HCT116 (cell line): ENCODE measurements around the gene ELANE. TPM values are rescaled to one million over a fixed set of nuclear protein-coding genes. Genes with fewer than 3 reads are reported as not detected.

ENCODE experiments used
- ATAC-seq: fragments of 200-7000 bp; cut with Tn5 transposase; 2 replicates; pipeline ENCODE4 v1.9.1; 2020; ENCODE audit warnings: mild to moderate bottlenecking, moderate library complexity
- BruUV-seq: library from RNA; stranded (reverse); fragments of 400-500 nt; replicated peaks from 2 replicates; lab custom pipeline; 2021; lab: Mats Ljungman, UMichigan
- CTCF ChIA-PET: fragments of 300-600 bp; sonication (Branson Sonifier 250); formaldehyde crosslinking; loops from one replicate; lab custom pipeline; 2021; ENCODE audit warnings: antibody characterized with exemption; lab: Charles Lee
- POLR2A ChIA-PET: fragments of 300-600, 350-600 bp; sonication (Branson Sonifier 250); formaldehyde crosslinking; loops from one replicate; lab custom pipeline; 2021; ENCODE audit warnings: antibody characterized with exemption; lab: Charles Lee
- RAD21 ChIA-PET, 2 experiments: fragments of 300-600 bp; sonication (Branson Sonifier 250); formaldehyde crosslinking; loops; one replicate each; lab custom pipeline; 2023; ENCODE audit warnings: low total read pairs in 2 of 2; ENCODE audit not compliant: uncharacterized antibody in 2 of 2, unreplicated experiment in 2 of 2, low non-redundant PET in 1 of 2; lab: Charles Lee
- DNase-seq: peaks from one replicate; pipeline ENCODE4 v3.0.0-alpha.2; 2010; ENCODE audit warnings: low read depth, low spot score
- H2AFZ ChIP-seq: fragments of 200-600 bp; shearing (Covaris generic), sonication (generic); 2 replicates; pipeline ENCODE4 v1.6.1; 2017; ENCODE audit warnings: low read depth, mixed run types, mixed read lengths, antibody characterized with exemption, low read length; ENCODE audit not compliant: poor library complexity, severe bottlenecking
- H3K27ac ChIP-seq: 2 replicates; pipeline ENCODE4 v1.5.1; 2012; ENCODE audit warnings: low read depth, low read length
- H3K27me3 ChIP-seq: fragments of 200-600 bp; sonication (generic); 2 replicates; pipeline ENCODE4 v1.6.1; 2016; ENCODE audit warnings: mixed run types, low read length, mixed read lengths; ENCODE audit not compliant: insufficient read depth
- H3K36me3 ChIP-seq, 2 experiments: fragments of 200-500 bp in 1 of 2; fragments of 200-600 bp in 1 of 2; sonication (Bioruptor generic) in 1 of 2; sonication (generic) in 1 of 2; 2 replicates each; pipeline versions ENCODE4 v1.5.1 to v1.6.1; 2014 to 2016; ENCODE audit warnings: low read length in 2 of 2, inconsistent platforms in 1 of 2, mixed read lengths in 1 of 2, mixed run types in 1 of 2; ENCODE audit not compliant: insufficient read depth in 2 of 2, control insufficient read depth in 1 of 2
- H3K4me1 ChIP-seq, 2 experiments: fragments of 200-600 bp in 1 of 2; sonication (generic) in 1 of 2; 2 replicates each; pipeline versions ENCODE4 v1.5.1 to v1.6.1; 2012 to 2017; ENCODE audit warnings: low read length in 2 of 2, inconsistent platforms in 1 of 2, mild to moderate bottlenecking in 1 of 2, mixed read lengths in 1 of 2, mixed run types in 1 of 2, moderate library complexity in 1 of 2; ENCODE audit not compliant: insufficient read depth in 2 of 2, control insufficient read depth in 1 of 2
- H3K4me2 ChIP-seq: fragments of 200-600 bp; sonication (generic); 2 replicates; pipeline ENCODE4 v1.6.1; 2017; ENCODE audit warnings: mixed run types, low read length, mixed read lengths
- H3K4me3 ChIP-seq, 2 experiments: fragments of 200-600 bp in 1 of 2; sonication (generic) in 1 of 2; replicated peaks in 1 of 2; 2 replicates each; pipeline ENCODE4 v1.5.1; 2011 to 2016; ENCODE audit warnings: low read length in 2 of 2, control low read depth in 1 of 2, low read depth in 1 of 2, mild to moderate bottlenecking in 1 of 2, mixed read lengths in 1 of 2, mixed run types in 1 of 2
- H3K79me2 ChIP-seq: fragments of 200-600 bp; sonication (generic); 2 replicates; pipeline ENCODE4 v1.6.1; 2017; ENCODE audit warnings: mild to moderate bottlenecking, mixed run types, low read length, moderate library complexity, mixed read lengths; ENCODE audit not compliant: insufficient read depth
- H3K9ac ChIP-seq: fragments of 200-600 bp; sonication (generic); 2 replicates; pipeline ENCODE4 v1.6.1; 2016; ENCODE audit warnings: low read length, mixed read lengths
- H3K9me2 ChIP-seq: fragments of 200-600 bp; sonication (generic), shearing (Covaris generic); 2 replicates; pipeline ENCODE4 v1.6.1; 2017; ENCODE audit warnings: mixed run types, mild to moderate bottlenecking, moderate library complexity; ENCODE audit not compliant: insufficient read depth
- H3K9me3 ChIP-seq, 2 experiments: fragments of 200-500 bp in 1 of 2; fragments of 200-600 bp in 1 of 2; sonication (Bioruptor generic) in 1 of 2; sonication (generic) in 1 of 2; 2 replicates each; pipeline ENCODE4 v1.6.1; 2014 to 2017; ENCODE audit warnings: low read length in 2 of 2, mixed read lengths in 2 of 2, inconsistent platforms in 1 of 2, low read depth in 1 of 2, mild to moderate bottlenecking in 1 of 2, mixed run types in 1 of 2, moderate library complexity in 1 of 2; ENCODE audit not compliant: control insufficient read depth in 1 of 2, insufficient read depth in 1 of 2
- H4K20me1 ChIP-seq: fragments of 200-600 bp; sonication (generic), shearing (Covaris generic); 2 replicates; pipeline ENCODE4 v1.6.1; 2017; ENCODE audit warnings: mixed run types, mild to moderate bottlenecking, moderate library complexity; ENCODE audit not compliant: insufficient read depth
- CEBPB ChIP-seq: IDR thresholded peaks from 2 replicates; pipeline ENCODE4 v1.6.1; 2012; ENCODE audit warnings: low read depth
- CTCF ChIP-seq, 3 experiments: fragments of 200-600 bp in 1 of 3; sonication (generic) in 1 of 3; IDR thresholded peaks in 2 of 3; conservative IDR thresholded peaks in 1 of 3; 2 replicates each; pipeline ENCODE4 v1.5.1; 2012 to 2017; ENCODE audit warnings: low read depth in 2 of 3, low read length in 2 of 3, antibody characterized with exemption in 1 of 3, borderline replicate concordance in 1 of 3, control low read depth in 1 of 3, mild to moderate bottlenecking in 1 of 3, mixed read lengths in 1 of 3, mixed run types in 1 of 3, moderate library complexity in 1 of 3; ENCODE audit not compliant: insufficient read depth in 1 of 3
- EGR1 ChIP-seq: IDR thresholded peaks from 2 replicates; pipeline ENCODE4 v1.6.1; 2012; ENCODE audit warnings: low read depth
- ELF1 ChIP-seq: IDR thresholded peaks from 2 replicates; pipeline ENCODE4 v1.6.1; 2012; ENCODE audit warnings: low read depth, borderline replicate concordance
- EZH2 ChIP-seq: fragments of 200-600 bp; sonication (generic); IDR thresholded peaks from 2 replicates; pipeline ENCODE4 v1.6.1; 2017; ENCODE audit warnings: antibody characterized with exemption, mixed run types
- EZH2phosphoT487 ChIP-seq: fragments of 200-600 bp; IDR thresholded peaks from 2 replicates; pipeline ENCODE4 v1.6.1; 2018; ENCODE audit warnings: antibody characterized with exemption, borderline replicate concordance
- FOSL1 ChIP-seq: IDR thresholded peaks from 2 replicates; pipeline ENCODE4 v1.6.1; 2012; ENCODE audit warnings: low read depth
- JUND ChIP-seq: IDR thresholded peaks from 2 replicates; pipeline ENCODE4 v1.6.1; 2012
- MAX ChIP-seq: IDR thresholded peaks from 2 replicates; pipeline ENCODE4 v1.6.1; 2012
- POLR2A ChIP-seq: IDR thresholded peaks from 2 replicates; pipeline ENCODE4 v1.7.0; 2011; ENCODE audit warnings: borderline replicate concordance; ENCODE audit not compliant: insufficient read depth, insufficient read length; ENCODE audit errors: extremely low read depth
- RAD21 ChIP-seq: IDR thresholded peaks from 2 replicates; pipeline ENCODE4 v1.6.1; 2012; ENCODE audit warnings: low read depth, mild to moderate bottlenecking
- REST ChIP-seq: IDR thresholded peaks from 2 replicates; pipeline ENCODE4 v1.6.1; 2012; ENCODE audit warnings: low read depth
- SIN3A ChIP-seq: IDR thresholded peaks from 2 replicates; pipeline ENCODE4 v1.6.1; 2012; ENCODE audit warnings: low read depth
- SP1 ChIP-seq: IDR thresholded peaks from 2 replicates; pipeline ENCODE4 v1.6.1; 2012; ENCODE audit warnings: low read depth
- TCF7L2 ChIP-seq: IDR thresholded peaks from 2 replicates; pipeline ENCODE4 v1.7.0; 2011; ENCODE audit warnings: borderline replicate concordance, inconsistent platforms; ENCODE audit not compliant: insufficient read depth, insufficient read length; ENCODE audit errors: extremely low read depth
- YY1 ChIP-seq: IDR thresholded peaks from 2 replicates; pipeline ENCODE4 v1.6.1; 2011; ENCODE audit warnings: low read length, low read depth, moderate library complexity, mild to moderate bottlenecking; ENCODE audit not compliant: insufficient replicate concordance; ENCODE audit errors: extremely low read depth
- ZBTB33 ChIP-seq: IDR thresholded peaks from 2 replicates; pipeline ENCODE4 v1.6.1; 2011; ENCODE audit warnings: mild to moderate bottlenecking, low read length, moderate library complexity; ENCODE audit not compliant: insufficient replicate concordance; ENCODE audit errors: extremely low read depth
- ZFX ChIP-seq: fragments of 450-650 bp; IDR thresholded peaks from 2 replicates; pipeline ENCODE4 v1.6.1; 2017
- intact Hi-C: fragments of 100-400 bp; cut with micrococcal nuclease; formaldehyde crosslinking; loops from 2 replicates; pipeline ENCODE4 v1.10.0; 2022
- total RNA-seq: library from RNA; stranded (reverse); gene quantifications from one replicate; pipeline ENCODE4 v1.2.1, GENCODE V29; 2021; ENCODE audit not compliant: unreplicated experiment

The ELANE gene
- total RNA-seq, 1 experiment from 2014 or later, result not detected

- TF ChIP-seq ELF1, result no peak; the same call in 1 of the 2 replicates
Measured at GRCh38 chr19:867301-867793, 15.2 kb downstream of the ELANE start (continued).

- DNase-seq (no peak), ATAC-seq (0 out of 2 replicates have a peak, but pooled peaks have one; percentile 0)
- Histone ChIP-seq H2AFZ (no peak overlapping the region), H3K9me3 (no peaks in the 10 kb centered on the region), H4K20me1 (no peaks in the 10 kb centered on the region), H3K4me2 (no peak overlapping the region), H3K4me3 (no peak overlapping the region), H3K27ac (peak overlapping the region; percentile 79; the same call in 1 of the 2 replicates), H3K36me3 (peaks cover 5 to 15% of the 10 kb centered on the region in 2 experiments; a peak in 2 of 4 replicates), H3K27me3 (no peaks in the 10 kb centered on the region), H3K4me1 (peaks cover 16 to 28% of the 10 kb centered on the region in 2 experiments), H3K9ac (no peak overlapping the region), H3K79me2 (no peaks in the 10 kb centered on the region), H3K9me2 (no peaks in the 10 kb centered on the region)
- ChIA-PET RAD21 (no interaction called here), POLR2A (no interaction called here), CTCF (no interaction called here)
- intact Hi-C loops, result no loop called here
- BruUV-seq, result TSS peak; percentile 67
- TF ChIP-seq ELF1, result no peak; the same call in 1 of the 2 replicates
- no peak for TF ChIP-seq JUND
- no peak for TF ChIP-seq RAD21
- no peak for TF ChIP-seq YY1
- TF ChIP-seq ZBTB33, result no peak
- no peak for TF ChIP-seq SP1
- TF ChIP-seq SIN3A, result no peak
- no peak for TF ChIP-seq REST
- no peak for TF ChIP-seq FOSL1
- TF ChIP-seq EZH2phosphoT487, result no peak
- TF ChIP-seq ZFX, result no peak
- no peak for TF ChIP-seq EGR1
- TF ChIP-seq CTCF (IDR thresholded peaks at IDR 0.05 in 2 of 3, conservative IDR thresholded peaks at IDR 0.05 in 1 of 3; ENCODE audit: borderline replicate concordance in 1 of 3, insufficient read depth in 1 of 3, low read depth in 2 of 3, low read length in 2 of 3), result no peak
- no peak for TF ChIP-seq TCF7L2
- TF ChIP-seq EZH2, result no peak
- TF ChIP-seq POLR2A, result no peak
- no peak for TF ChIP-seq CEBPB
- TF ChIP-seq MAX, result no peak
Measured at GRCh38 chr19:867855-868457, 15.9 kb downstream of the ELANE start.
